GM12878 (cell line): ENCODE measurements around the gene ANO1. TPM values are rescaled to one million over a fixed set of nuclear protein-coding genes. Genes with fewer than 3 reads are reported as not detected.
"Not testable (repeated sequence)": the region's sequence is repeated elsewhere in the genome, so short reads cannot be mapped to it uniquely, and the experiment has no call there.

Source experiments
- ATAC-seq: fragments of 200-7000 bp; cut with Tn5 transposase; 3 replicates; pipeline ENCODE4 v1.9.1; 2020; ENCODE audit warnings: mild to moderate bottlenecking, moderate library complexity
- BruUV-seq: library from RNA; stranded (reverse); fragments of 400-500 nt; replicated peaks from 2 replicates; lab custom pipeline; 2021; lab: Mats Ljungman, UMichigan
- CTCF ChIA-PET: fragments of 300-600 bp; sonication (Branson Sonifier 250); formaldehyde crosslinking; extraction: SDS; loops from one replicate; lab custom pipeline; 2021; ENCODE audit warnings: inconsistent platforms; lab: Yijun Ruan, JAX
- POLR2A ChIA-PET: fragments of 350-600 bp; formaldehyde crosslinking; extraction: SDS; loops from one replicate; lab custom pipeline; 2021; ENCODE audit warnings: inconsistent platforms; lab: Charles Lee
- RAD21 ChIA-PET: fragments of 300-600 bp; sonication (Branson Sonifier 250); formaldehyde crosslinking; loops from one replicate; lab custom pipeline; 2023; ENCODE audit warnings: antibody characterized with exemption; ENCODE audit not compliant: unreplicated experiment; lab: Charles Lee
- SMC1A ChIA-PET: fragments of 300-600 bp; sonication (Branson Sonifier 250); formaldehyde crosslinking; loops from one replicate; lab custom pipeline; 2023; ENCODE audit not compliant: unreplicated experiment, uncharacterized antibody; lab: Charles Lee
- DNase-seq: peaks from one replicate; pipeline ENCODE4 v3.0.0-alpha.2; 2011; ENCODE audit warnings: low read depth, low spot score
- FAIRE-seq: peaks from 3 replicates; lab custom pipeline; 2011; peaks lifted over from hg19 to GRCh38; lab: Jason Lieb, UNC
- H2AFZ ChIP-seq: 2 replicates; pipeline ENCODE4 v1.6.0; 2011; ENCODE audit warnings: low read depth, low read length, control low read depth; ENCODE audit not compliant: control insufficient read depth
- H3K27ac ChIP-seq: 2 replicates; pipeline ENCODE4 v1.5.1; 2011; ENCODE audit warnings: control low read depth; ENCODE audit not compliant: control insufficient read depth, insufficient read depth
- H3K27me3 ChIP-seq, 2 experiments: replicated peaks in 1 of 2; 2 replicates each; pipeline versions ENCODE4 v1.6.0 to v1.6.1; 2011; ENCODE audit warnings: low read length in 1 of 2; ENCODE audit not compliant: control insufficient read depth in 2 of 2, insufficient read depth in 2 of 2
- H3K36me3 ChIP-seq, 2 experiments: 2 replicates each; pipeline ENCODE4 v1.5.1; 2011; ENCODE audit warnings: low read length in 1 of 2; ENCODE audit not compliant: control insufficient read depth in 2 of 2, insufficient read depth in 2 of 2
- H3K4me1 ChIP-seq: 2 replicates; pipeline ENCODE4 v1.6.1; 2011; ENCODE audit warnings: mild to moderate bottlenecking, low read length, moderate library complexity, mixed read lengths; ENCODE audit not compliant: control insufficient read depth, insufficient read depth
- H3K4me2 ChIP-seq: 2 replicates; pipeline ENCODE4 v1.6.0; 2011; ENCODE audit warnings: control low read depth; ENCODE audit not compliant: control insufficient read depth, insufficient read depth
- H3K4me3 ChIP-seq: fragments of 200-600 bp; sonication (generic); 2 replicates; pipeline ENCODE4 v1.5.1; 2016
- H3K79me2 ChIP-seq: 2 replicates; pipeline ENCODE4 v1.6.0; 2011; ENCODE audit warnings: low read length; ENCODE audit not compliant: control insufficient read depth, insufficient read depth
- H3K9ac ChIP-seq: 2 replicates; pipeline ENCODE4 v1.8.0; 2011; ENCODE audit warnings: low read length, control low read depth, mixed read lengths; ENCODE audit not compliant: control insufficient read depth, insufficient read depth
- H3K9me3 ChIP-seq: replicated peaks from 3 replicates; pipeline ENCODE4 v1.5.1; 2011; ENCODE audit warnings: mild to moderate bottlenecking, low read length; ENCODE audit not compliant: control insufficient read depth, insufficient read depth
- H4K20me1 ChIP-seq: 2 replicates; pipeline ENCODE4 v1.6.0; 2011; ENCODE audit not compliant: control insufficient read depth, insufficient read depth
- ATF2 ChIP-seq: IDR thresholded peaks from 2 replicates; pipeline ENCODE4 v1.6.1; 2012; ENCODE audit warnings: low read length, inconsistent platforms
- NFYA ChIP-seq: IDR thresholded peaks from 2 replicates; pipeline ENCODE4 v1.6.1; 2011; ENCODE audit warnings: low read depth, mild to moderate bottlenecking, low read length, improper control_type of control experiment, borderline replicate concordance
- SRF ChIP-seq, 2 experiments: IDR thresholded peaks; 2 replicates each; pipeline ENCODE4 v1.6.1; 2011; ENCODE audit warnings: low read depth in 2 of 2, low read length in 2 of 2, mild to moderate bottlenecking in 1 of 2, moderate library complexity in 1 of 2
- WGBS: methylation state at CpG from one replicate; pipeline ENCODE4 v1.1.6; 2016; ENCODE audit warnings: low lambda C conversion rate; ENCODE audit not compliant: insufficient replicate concordance, insufficient coverage; ENCODE audit errors: missing lambda C conversion rate; 5-methylcytosine and 5-hydroxymethylcytosine counted together
- in situ Hi-C: fragments of 300-500 bp; cut with MboI; formaldehyde crosslinking; loops from 9 replicates; pipeline ENCODE4 v1.14.3; 2018; ENCODE audit warnings: mixed read lengths
- intact Hi-C: fragments of 100-400 bp; cut with micrococcal nuclease; formaldehyde crosslinking; loops from one replicate; pipeline ENCODE4 v1.14.2; 2022; ENCODE audit not compliant: unreplicated experiment
- polyA plus RNA-seq, 11 experiments: library from polyadenylated mRNA; depleted of rRNA in 4 of 11; unstranded in 6 of 11; stranded (reverse) in 5 of 11; fragments of >200 nt; fragmentation: Nextera tagmentation in 4 of 11; fragmentation: Illumina TruSeq in 1 of 11; extraction: Ambion mirVana in 4 of 11; extraction: Trizol in 1 of 11; gene quantifications; 1 replicate in 1 of 11; 2 replicates in 10 of 11; pipeline versions ENCODE4 v1.2.1 to v1.2.3, GENCODE V29; 2011 to 2016; ENCODE audit warnings: inconsistent platforms in 2 of 11, missing spikeins in 2 of 11, low read depth in 1 of 11
- total RNA-seq, 4 experiments: library from RNA; depleted of rRNA in 3 of 4; stranded (reverse); fragments of >200 nt in 3 of 4; fragmentation: Illumina TruSeq in 1 of 4; extraction: Trizol in 1 of 4; gene quantifications; 2 replicates each; pipeline versions ENCODE4 v1.2.1 to v1.2.3, GENCODE V29; 2013 to 2021

The ANO1 gene
- total and polyA plus RNA-seq, 10 of the 15 experiments (the other 5 are each of a cell fraction or from before 2014, with no cell fraction given), result 0.01 to 0.38 (median 0.06) TPM; not detected in 7

- SMC1A ChIA-PET, result no interaction called here
- ATAC-seq (no peak), DNase-seq (no peak), FAIRE-seq (no peak)
- no peaks in the 10 kb centered on the region for H3K4me1 ChIP-seq
- in situ Hi-C loops (no loop called here), intact Hi-C loops (no loop called here)
- no peaks in the 10 kb centered on the region for H3K79me2 ChIP-seq
- H4K20me1 ChIP-seq, result peaks cover 4% of the 10 kb centered on the region; the same call in 1 of the 2 replicates
- peaks cover 0 to 4% of the 10 kb centered on the region in 2 experiments; a peak in 2 of 4 replicates for H3K36me3 ChIP-seq
- BruUV-seq, result no TSS peak
- RAD21 ChIA-PET, result no interaction called here
- no peak overlapping the region for H2AFZ ChIP-seq
- no peaks in the 10 kb centered on the region for H3K9me3 ChIP-seq
- no peak overlapping the region for H3K27ac ChIP-seq
- 26% methylated on average over 13 of the region's 13 CpGs for WGBS
- CTCF ChIA-PET, result no interaction called here
- no peak overlapping the region for H3K4me3 ChIP-seq
- POLR2A ChIA-PET, result no interaction called here
- no peaks in the 10 kb centered on the region for H3K27me3 ChIP-seq
- TF ChIP-seq SRF (IDR thresholded peaks at IDR 0.05; ENCODE audit: low read depth in 2 of 2, low read length in 2 of 2) (no peak), NFYA (no peak), ATF2 (no peak)
- no peak overlapping the region for H3K9ac ChIP-seq
- H3K4me2 ChIP-seq, result no peak overlapping the region
Measured at GRCh38 chr11:70212227-70212811, 134.2 kb downstream of the ANO1 start.

GRCh38 chr11:70217388-70217787 is 139.3 kb downstream of the ANO1 start:
- POLR2A ChIA-PET, H3K4me2 ChIP-seq, RAD21 ChIA-PET, DNase-seq, H3K27me3 ChIP-seq, H3K79me2 ChIP-seq, H3K27ac ChIP-seq, H2AFZ ChIP-seq, H3K9me3 ChIP-seq, CTCF ChIA-PET, H3K4me3 ChIP-seq, in situ Hi-C loops, SMC1A ChIA-PET, ATAC-seq, BruUV-seq, H3K9ac ChIP-seq, H3K4me1 ChIP-seq, H4K20me1 ChIP-seq, intact Hi-C loops, FAIRE-seq, H3K36me3 ChIP-seq: not testable (repeated sequence)
- whole genome bisulfite sequencing, result 48% methylated on average over 5 of the region's 5 CpGs

- H3K4me3 ChIP-seq, H2AFZ ChIP-seq, intact Hi-C loops, H4K20me1 ChIP-seq, H3K4me2 ChIP-seq, H3K9me3 ChIP-seq, BruUV-seq, CTCF ChIA-PET, SMC1A ChIA-PET, H3K27me3 ChIP-seq, FAIRE-seq, in situ Hi-C loops, ATAC-seq, H3K79me2 ChIP-seq, H3K36me3 ChIP-seq, DNase-seq, RAD21 ChIA-PET, H3K27ac ChIP-seq, H3K9ac ChIP-seq, POLR2A ChIA-PET, H3K4me1 ChIP-seq: not testable (repeated sequence)
- WGBS, result 45% methylated on average over 8 of the region's 8 CpGs
Measured at GRCh38 chr11:70218076-70218475, 140.0 kb downstream of the ANO1 start.
